Measurements from ENCODE around the gene RAPGEF1. TPM values are rescaled to one million over a fixed set of nuclear protein-coding genes. Genes with fewer than 3 reads are reported as not detected.

RAPGEF1 gene
- total and polyA plus RNA-seq, 2 experiments from 2014 or later = 9.9 to 82.8 TPM

DNA sequence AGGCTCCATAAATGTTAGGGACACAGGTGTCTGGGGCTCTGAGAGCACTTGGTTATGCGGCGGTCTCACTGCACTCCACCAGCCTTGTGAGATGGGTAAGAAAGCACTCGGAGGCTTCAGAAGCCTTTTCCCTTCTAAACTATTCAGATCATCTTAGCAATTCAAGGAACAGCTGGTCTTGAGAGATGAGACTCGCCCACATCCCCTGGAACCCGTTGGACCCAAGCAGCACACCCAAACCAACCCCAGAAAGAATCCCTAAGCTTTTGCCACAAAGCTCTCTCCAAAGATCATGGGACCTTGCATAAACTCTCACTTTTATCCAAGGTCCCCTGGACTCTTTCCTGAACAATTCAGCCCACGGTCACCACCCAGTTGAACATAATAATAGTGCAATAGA, 90.2 kb downstream of the RAPGEF1 start:
- H3K4me3 Mint-ChIP-seq = no peak overlapping the region
- Histone ChIP-seq H3K79me2 (replicated peaks; ENCODE audit: insufficient read depth) (peaks cover 30% of the 10 kb centered on the region), H3K9me2 (ENCODE audit: insufficient read depth) (no peaks in the 10 kb centered on the region), H4K20me1 (replicated peaks; ENCODE audit: insufficient read depth) (0 out of 2 replicates have a peak, but pooled peaks cover 7% of the 10 kb centered on the region), H3K36me3 (ENCODE audit: insufficient read depth) (no peaks in the 10 kb centered on the region; the same call in 1 of the 2 replicates), H2AFZ (no peak overlapping the region), H3F3A (replicated peaks; ENCODE audit: low read depth) (no peaks in the 10 kb centered on the region), H3K27me3 (ENCODE audit: insufficient read depth) (no peaks in the 10 kb centered on the region), H3K4me3 (no peak overlapping the region), H3K4me1 (ENCODE audit: insufficient read depth) (peaks cover 11% of the 10 kb centered on the region; the same call in 1 of the 2 replicates), H3K4me2 (no peak overlapping the region), H3K27ac (ENCODE audit: low read depth) (0 out of 2 replicates have a peak overlapping the region, but pooled peaks have one; percentile 23)
- ATAC-seq (no peak), DNase-seq (ENCODE audit: low spot score) (no peak)
- H3K4me1 Mint-ChIP-seq = peaks cover 15% of the 10 kb centered on the region
- peaks cover 13% of the 10 kb centered on the region; the same call in 2 of the 3 replicates for H3K36me3 Mint-ChIP-seq (ENCODE audit: low read depth)
- peaks cover 2% of the 10 kb centered on the region for H3K27me3 Mint-ChIP-seq (ENCODE audit: insufficient read depth, low read depth, poor library complexity)
- H3K9me3 Mint-ChIP-seq = no peaks in the 10 kb centered on the region
- no peak overlapping the region for H3K27ac Mint-ChIP-seq
- no peak for TF ChIP-seq NANOG (IDR thresholded peaks at IDR 0.05; ENCODE audit: borderline replicate concordance)
- TF ChIP-seq CREB1 (CRISPR knock-in tag; IDR thresholded peaks at IDR 0.05; ENCODE audit: low read depth) = no peak
- TF ChIP-seq, protein P1, sequence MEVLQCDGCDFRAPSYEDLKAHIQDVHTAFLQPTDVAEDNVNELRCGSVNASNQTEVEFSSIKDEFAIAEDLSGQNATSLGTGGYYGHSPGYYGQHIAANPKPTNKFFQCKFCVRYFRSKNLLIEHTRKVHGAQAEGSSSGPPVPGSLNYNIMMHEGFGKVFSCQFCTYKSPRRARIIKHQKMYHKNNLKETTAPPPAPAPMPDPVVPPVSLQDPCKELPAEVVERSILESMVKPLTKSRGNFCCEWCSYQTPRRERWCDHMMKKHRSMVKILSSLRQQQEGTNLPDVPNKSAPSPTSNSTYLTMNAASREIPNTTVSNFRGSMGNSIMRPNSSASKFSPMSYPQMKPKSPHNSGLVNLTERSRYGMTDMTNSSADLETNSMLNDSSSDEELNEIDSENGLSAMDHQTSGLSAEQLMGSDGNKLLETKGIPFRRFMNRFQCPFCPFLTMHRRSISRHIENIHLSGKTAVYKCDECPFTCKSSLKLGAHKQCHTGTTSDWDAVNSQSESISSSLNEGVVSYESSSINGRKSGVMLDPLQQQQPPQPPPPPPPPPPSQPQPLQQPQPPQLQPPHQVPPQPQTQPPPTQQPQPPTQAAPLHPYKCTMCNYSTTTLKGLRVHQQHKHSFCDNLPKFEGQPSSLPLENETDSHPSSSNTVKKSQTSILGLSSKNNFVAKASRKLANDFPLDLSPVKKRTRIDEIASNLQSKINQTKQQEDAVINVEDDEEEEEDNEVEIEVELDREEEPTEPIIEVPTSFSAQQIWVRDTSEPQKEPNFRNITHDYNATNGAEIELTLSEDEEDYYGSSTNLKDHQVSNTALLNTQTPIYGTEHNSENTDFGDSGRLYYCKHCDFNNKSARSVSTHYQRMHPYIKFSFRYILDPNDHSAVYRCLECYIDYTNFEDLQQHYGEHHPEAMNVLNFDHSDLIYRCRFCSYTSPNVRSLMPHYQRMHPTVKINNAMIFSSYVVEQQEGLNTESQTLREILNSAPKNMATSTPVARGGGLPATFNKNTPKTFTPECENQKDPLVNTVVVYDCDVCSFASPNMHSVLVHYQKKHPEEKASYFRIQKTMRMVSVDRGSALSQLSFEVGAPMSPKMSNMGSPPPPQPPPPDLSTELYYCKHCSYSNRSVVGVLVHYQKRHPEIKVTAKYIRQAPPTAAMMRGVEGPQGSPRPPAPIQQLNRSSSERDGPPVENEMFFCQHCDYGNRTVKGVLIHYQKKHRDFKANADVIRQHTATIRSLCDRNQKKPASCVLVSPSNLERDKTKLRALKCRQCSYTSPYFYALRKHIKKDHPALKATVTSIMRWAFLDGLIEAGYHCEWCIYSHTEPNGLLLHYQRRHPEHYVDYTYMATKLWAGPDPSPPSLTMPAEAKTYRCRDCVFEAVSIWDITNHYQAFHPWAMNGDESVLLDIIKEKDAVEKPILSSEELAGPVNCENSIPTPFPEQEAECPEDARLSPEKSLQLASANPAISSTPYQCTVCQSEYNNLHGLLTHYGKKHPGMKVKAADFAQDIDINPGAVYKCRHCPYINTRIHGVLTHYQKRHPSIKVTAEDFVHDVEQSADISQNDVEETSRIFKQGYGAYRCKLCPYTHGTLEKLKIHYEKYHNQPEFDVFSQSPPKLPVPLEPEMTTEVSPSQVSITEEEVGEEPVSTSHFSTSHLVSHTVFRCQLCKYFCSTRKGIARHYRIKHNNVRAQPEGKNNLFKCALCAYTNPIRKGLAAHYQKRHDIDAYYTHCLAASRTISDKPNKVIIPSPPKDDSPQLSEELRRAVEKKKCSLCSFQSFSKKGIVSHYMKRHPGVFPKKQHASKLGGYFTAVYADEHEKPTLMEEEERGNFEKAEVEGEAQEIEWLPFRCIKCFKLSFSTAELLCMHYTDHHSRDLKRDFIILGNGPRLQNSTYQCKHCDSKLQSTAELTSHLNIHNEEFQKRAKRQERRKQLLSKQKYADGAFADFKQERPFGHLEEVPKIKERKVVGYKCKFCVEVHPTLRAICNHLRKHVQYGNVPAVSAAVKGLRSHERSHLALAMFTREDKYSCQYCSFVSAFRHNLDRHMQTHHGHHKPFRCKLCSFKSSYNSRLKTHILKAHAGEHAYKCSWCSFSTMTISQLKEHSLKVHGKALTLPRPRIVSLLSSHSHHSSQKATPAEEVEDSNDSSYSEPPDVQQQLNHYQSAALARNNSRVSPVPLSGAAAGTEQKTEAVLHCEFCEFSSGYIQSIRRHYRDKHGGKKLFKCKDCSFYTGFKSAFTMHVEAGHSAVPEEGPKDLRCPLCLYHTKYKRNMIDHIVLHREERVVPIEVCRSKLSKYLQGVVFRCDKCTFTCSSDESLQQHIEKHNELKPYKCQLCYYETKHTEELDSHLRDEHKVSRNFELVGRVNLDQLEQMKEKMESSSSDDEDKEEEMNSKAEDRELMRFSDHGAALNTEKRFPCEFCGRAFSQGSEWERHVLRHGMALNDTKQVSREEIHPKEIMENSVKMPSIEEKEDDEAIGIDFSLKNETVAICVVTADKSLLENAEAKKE (CRISPR knock-in tag; IDR thresholded peaks at IDR 0.05) = no peak
- TF ChIP-seq, protein P2, sequence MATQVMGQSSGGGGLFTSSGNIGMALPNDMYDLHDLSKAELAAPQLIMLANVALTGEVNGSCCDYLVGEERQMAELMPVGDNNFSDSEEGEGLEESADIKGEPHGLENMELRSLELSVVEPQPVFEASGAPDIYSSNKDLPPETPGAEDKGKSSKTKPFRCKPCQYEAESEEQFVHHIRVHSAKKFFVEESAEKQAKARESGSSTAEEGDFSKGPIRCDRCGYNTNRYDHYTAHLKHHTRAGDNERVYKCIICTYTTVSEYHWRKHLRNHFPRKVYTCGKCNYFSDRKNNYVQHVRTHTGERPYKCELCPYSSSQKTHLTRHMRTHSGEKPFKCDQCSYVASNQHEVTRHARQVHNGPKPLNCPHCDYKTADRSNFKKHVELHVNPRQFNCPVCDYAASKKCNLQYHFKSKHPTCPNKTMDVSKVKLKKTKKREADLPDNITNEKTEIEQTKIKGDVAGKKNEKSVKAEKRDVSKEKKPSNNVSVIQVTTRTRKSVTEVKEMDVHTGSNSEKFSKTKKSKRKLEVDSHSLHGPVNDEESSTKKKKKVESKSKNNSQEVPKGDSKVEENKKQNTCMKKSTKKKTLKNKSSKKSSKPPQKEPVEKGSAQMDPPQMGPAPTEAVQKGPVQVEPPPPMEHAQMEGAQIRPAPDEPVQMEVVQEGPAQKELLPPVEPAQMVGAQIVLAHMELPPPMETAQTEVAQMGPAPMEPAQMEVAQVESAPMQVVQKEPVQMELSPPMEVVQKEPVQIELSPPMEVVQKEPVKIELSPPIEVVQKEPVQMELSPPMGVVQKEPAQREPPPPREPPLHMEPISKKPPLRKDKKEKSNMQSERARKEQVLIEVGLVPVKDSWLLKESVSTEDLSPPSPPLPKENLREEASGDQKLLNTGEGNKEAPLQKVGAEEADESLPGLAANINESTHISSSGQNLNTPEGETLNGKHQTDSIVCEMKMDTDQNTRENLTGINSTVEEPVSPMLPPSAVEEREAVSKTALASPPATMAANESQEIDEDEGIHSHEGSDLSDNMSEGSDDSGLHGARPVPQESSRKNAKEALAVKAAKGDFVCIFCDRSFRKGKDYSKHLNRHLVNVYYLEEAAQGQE (IDR thresholded peaks at IDR 0.05; ENCODE audit: unreplicated experiment) = no peak
- no peak for TF ChIP-seq STAT1 (IDR thresholded peaks at IDR 0.05; ENCODE audit: unreplicated experiment)
- no peak for TF ChIP-seq EZH2phosphoT487 (IDR thresholded peaks at IDR 0.05; ENCODE audit: unreplicated experiment)
- no peak for TF ChIP-seq ZNF114 (CRISPR knock-in tag; IDR thresholded peaks at IDR 0.05)
- TF ChIP-seq ZNF331 (CRISPR knock-in tag; IDR thresholded peaks at IDR 0.05; ENCODE audit: low read depth) = no peak
- TF ChIP-seq, protein P3, sequence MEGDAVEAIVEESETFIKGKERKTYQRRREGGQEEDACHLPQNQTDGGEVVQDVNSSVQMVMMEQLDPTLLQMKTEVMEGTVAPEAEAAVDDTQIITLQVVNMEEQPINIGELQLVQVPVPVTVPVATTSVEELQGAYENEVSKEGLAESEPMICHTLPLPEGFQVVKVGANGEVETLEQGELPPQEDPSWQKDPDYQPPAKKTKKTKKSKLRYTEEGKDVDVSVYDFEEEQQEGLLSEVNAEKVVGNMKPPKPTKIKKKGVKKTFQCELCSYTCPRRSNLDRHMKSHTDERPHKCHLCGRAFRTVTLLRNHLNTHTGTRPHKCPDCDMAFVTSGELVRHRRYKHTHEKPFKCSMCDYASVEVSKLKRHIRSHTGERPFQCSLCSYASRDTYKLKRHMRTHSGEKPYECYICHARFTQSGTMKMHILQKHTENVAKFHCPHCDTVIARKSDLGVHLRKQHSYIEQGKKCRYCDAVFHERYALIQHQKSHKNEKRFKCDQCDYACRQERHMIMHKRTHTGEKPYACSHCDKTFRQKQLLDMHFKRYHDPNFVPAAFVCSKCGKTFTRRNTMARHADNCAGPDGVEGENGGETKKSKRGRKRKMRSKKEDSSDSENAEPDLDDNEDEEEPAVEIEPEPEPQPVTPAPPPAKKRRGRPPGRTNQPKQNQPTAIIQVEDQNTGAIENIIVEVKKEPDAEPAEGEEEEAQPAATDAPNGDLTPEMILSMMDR (conservative IDR thresholded peaks at IDR 0.05; ENCODE audit: low read depth in 2 of 2) = no peak
- no peak for TF ChIP-seq POLR2AphosphoS5 (IDR thresholded peaks at IDR 0.05; ENCODE audit: low read depth)
- TF ChIP-seq JUNB (IDR thresholded peaks at IDR 0.05; ENCODE audit: unreplicated experiment) = no peak
- TF ChIP-seq, protein P4, sequence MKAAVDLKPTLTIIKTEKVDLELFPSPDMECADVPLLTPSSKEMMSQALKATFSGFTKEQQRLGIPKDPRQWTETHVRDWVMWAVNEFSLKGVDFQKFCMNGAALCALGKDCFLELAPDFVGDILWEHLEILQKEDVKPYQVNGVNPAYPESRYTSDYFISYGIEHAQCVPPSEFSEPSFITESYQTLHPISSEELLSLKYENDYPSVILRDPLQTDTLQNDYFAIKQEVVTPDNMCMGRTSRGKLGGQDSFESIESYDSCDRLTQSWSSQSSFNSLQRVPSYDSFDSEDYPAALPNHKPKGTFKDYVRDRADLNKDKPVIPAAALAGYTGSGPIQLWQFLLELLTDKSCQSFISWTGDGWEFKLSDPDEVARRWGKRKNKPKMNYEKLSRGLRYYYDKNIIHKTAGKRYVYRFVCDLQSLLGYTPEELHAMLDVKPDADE (IDR thresholded peaks at IDR 0.05) = no peak
- no peak for TF ChIP-seq EZH2 (IDR thresholded peaks at IDR 0.05; ENCODE audit: low read depth, unreplicated experiment)
